Measurements from ENCODE around the gene FGD3. TPM values are rescaled to one million over a fixed set of nuclear protein-coding genes. Genes with fewer than 3 reads are reported as not detected.

Gene FGD3
- total and polyA plus RNA-seq, 9 of the 15 experiments (the other 6 are each of a cell fraction or from before 2014, with no cell fraction given): 0.07 to 1.3 (median 0.29) TPM

DNA sequence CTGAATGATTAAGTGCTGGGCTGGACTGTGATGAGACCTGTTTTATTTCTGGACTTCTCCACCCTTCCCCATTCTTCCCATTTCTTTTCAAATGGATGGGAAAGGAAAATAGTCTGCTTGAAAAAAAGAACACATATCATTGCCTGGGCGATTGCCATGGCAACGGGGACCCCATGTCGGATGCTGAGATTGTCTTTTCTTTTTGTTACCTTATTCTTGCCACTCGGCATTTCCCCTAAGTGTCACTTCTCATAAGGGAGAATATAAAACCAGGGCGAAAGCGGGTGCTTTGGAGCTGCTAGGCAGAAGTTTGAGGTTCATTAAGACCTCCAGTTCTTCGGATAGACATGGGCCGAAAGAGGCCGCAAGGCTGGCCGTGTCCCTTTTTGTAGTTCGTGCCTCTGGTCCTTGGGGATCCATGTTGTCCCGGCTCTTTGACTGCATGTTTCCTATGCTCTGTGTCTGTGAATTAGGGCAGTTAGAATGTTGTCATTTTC lies 763 bp downstream of the FGD3 start:
- no peak overlapping the region for H3K4me2 ChIP-seq (ENCODE audit: insufficient read depth, low read length)

More for the DNA sequence above, 763 bp downstream of the FGD3 start:
- no peak for TF ChIP-seq TRIM28 (IDR thresholded peaks at IDR 0.05)
- TF ChIP-seq NEUROD1 (IDR thresholded peaks at IDR 0.05; ENCODE audit: borderline replicate concordance, low read depth, low read length, partially characterized antibody): no peak
- TF ChIP-seq RFX1 (IDR thresholded peaks at IDR 0.05): peak; percentile 65
- TF ChIP-seq IFI16 (CRISPR knock-in tag; IDR thresholded peaks at IDR 0.05): no peak
- TF ChIP-seq, protein P1, sequence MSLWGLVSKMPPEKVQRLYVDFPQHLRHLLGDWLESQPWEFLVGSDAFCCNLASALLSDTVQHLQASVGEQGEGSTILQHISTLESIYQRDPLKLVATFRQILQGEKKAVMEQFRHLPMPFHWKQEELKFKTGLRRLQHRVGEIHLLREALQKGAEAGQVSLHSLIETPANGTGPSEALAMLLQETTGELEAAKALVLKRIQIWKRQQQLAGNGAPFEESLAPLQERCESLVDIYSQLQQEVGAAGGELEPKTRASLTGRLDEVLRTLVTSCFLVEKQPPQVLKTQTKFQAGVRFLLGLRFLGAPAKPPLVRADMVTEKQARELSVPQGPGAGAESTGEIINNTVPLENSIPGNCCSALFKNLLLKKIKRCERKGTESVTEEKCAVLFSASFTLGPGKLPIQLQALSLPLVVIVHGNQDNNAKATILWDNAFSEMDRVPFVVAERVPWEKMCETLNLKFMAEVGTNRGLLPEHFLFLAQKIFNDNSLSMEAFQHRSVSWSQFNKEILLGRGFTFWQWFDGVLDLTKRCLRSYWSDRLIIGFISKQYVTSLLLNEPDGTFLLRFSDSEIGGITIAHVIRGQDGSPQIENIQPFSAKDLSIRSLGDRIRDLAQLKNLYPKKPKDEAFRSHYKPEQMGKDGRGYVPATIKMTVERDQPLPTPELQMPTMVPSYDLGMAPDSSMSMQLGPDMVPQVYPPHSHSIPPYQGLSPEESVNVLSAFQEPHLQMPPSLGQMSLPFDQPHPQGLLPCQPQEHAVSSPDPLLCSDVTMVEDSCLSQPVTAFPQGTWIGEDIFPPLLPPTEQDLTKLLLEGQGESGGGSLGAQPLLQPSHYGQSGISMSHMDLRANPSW (CRISPR knock-in tag; IDR thresholded peaks at IDR 0.05): no peak
- ChIA-PET POLR2A (interaction anchor here (0.6 kb wide), 1 partner anchor 232 kb away, joined by 3 read pairs; no protein-coding TSS in a partner anchor), CTCF (ENCODE audit: low intra/inter-chr PET ratio) (no interaction called here)
- Histone ChIP-seq H2AFZ (ENCODE audit: low read depth, low read length) (no peak overlapping the region), H3K4me3 (no peak overlapping the region), H3K9ac (ENCODE audit: insufficient read depth in 1 of 2, low read depth in 2 of 2, low read length in 2 of 2) (no peak overlapping the region), H3K36me3 (ENCODE audit: control insufficient read depth, insufficient read depth, low read length) (no peaks in the 10 kb centered on the region), H3K9me1 (ENCODE audit: control insufficient read depth, insufficient read depth, low read length) (no peaks in the 10 kb centered on the region), H3K27ac (ENCODE audit: extremely low read depth, low read depth, low read length) (no peak overlapping the region), H3K9me3 (replicated peaks; ENCODE audit: control insufficient read depth, insufficient read depth, low read depth, low read length) (peaks cover 3% of the 10 kb centered on the region; the same call in 1 of the 2 replicates), H3K79me2 (ENCODE audit: control insufficient read depth, insufficient read depth, low read length) (no peaks in the 10 kb centered on the region), H3K27me3 (ENCODE audit: control insufficient read depth in 2 of 2, insufficient read depth in 2 of 2, low read length in 2 of 2) (peaks cover 53 to 69% of the 10 kb centered on the region in 2 experiments), H4K20me1 (replicated peaks; ENCODE audit: control insufficient read depth, insufficient read depth, low read length) (no peaks in the 10 kb centered on the region), H3K4me1 (replicated peaks in 1 of 2; ENCODE audit: control insufficient read depth in 2 of 2, insufficient read depth in 2 of 2, low read length in 2 of 2) (peaks cover 0 to 6% of the 10 kb centered on the region in 2 experiments; a peak in 2 of 5 replicates)
- 2% methylated on average over 12 of the region's 12 CpGs for WGBS (ENCODE audit: insufficient coverage, low coverage, missing lambda C conversion rate)
- FAIRE-seq: no peak
- no peak for ATAC-seq
- intact Hi-C loops (cut with micrococcal nuclease) (no loop called here), in situ Hi-C loops (cut with MboI) (no loop called here)
- BruUV-seq (replicated peaks): no TSS peak
- no peak for DNase-seq (ENCODE audit: extremely low read depth in 1 of 4, low spot score in 3 of 4)

Data from K562 (cell line).